ENCODE results near the gene TEX48.

Gene TEX48

GRCh38 chr9:114619191-114619761, 62.7 kb downstream of the TEX48 start:
- peak in 1 of 2 donors; percentile 65 for DNase-seq

- DNase-seq, result peak; percentile 89 to 97
Measured at GRCh38 chr9:114616684-114617520, 65.1 kb downstream of the TEX48 start.
